NCI-H2081 (cell line): ENCODE measurements around the gene SLC38A3.

Experiments
- DNase-seq, 2 experiments: peaks; one replicate each; lab custom pipeline; 2025; lab: John Stamatoyannopoulos, UW

SLC38A3 gene

DNA sequence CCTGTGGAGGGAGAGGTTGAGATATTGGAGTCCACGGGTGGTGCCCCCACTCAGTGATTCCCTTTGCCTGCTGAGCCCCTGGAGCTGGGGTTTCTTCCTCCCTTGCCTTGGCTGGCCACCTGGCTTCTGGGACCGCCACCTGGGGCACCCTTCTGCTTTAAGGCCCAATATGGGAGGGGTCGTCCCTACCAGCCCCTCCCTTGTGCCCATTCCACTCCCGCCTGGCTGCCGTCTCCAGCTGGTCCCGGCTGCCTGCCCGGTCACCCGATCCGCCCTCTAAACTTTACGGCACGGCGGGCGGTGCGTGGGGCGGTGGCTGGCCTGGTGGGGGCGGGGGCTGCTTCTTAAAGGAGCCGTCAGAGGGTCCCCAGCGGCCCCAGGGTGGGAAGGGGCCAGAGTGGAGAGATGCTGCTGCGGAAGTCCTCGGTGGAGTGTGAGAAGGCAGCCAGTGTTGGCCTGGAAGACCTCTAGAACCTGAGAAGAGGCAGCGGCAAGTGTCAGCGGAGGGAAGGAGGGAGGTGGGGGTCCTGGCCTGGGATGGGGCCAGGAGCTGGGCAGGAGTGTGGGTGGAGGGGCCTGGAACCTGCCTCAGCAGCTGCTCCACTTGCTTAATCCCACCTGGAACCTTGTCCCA lies 62.3 kb downstream of the SLC38A3 start:
- no peak for DNase-seq

DNA sequence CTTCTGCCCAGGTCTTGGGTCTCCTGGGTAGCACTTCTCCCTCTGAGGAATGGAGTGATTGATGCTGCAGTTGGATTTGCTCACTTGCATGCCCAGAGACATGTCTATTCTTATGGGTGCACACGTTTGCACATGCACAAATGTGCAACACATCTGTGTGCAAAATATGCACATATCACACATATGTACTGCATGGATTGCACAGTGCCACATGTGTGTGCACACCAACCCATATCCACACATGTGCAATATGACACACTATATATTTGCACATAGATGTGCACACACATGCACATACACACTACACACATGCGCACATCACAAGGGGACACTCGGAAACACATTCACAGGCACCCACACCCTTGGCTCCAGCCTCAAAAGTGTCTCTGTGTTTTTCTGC lies 63.2 kb downstream of the SLC38A3 start:
- no peak for DNase-seq

GRCh38 chr3:50268703-50269451 lies 63.8 kb downstream of the SLC38A3 start, which contains the start of gene SEMA3B:
Gene SEMA3B, plus strand, starts transcription at chr3:50269147. Its CDS starts 94 bp downstream, at chr3:50269241.
- no peak for DNase-seq

- DNase-seq: no peak
Observed at GRCh38 chr3:50269460-50269859, 64.4 kb downstream of the SLC38A3 start.

DNA sequence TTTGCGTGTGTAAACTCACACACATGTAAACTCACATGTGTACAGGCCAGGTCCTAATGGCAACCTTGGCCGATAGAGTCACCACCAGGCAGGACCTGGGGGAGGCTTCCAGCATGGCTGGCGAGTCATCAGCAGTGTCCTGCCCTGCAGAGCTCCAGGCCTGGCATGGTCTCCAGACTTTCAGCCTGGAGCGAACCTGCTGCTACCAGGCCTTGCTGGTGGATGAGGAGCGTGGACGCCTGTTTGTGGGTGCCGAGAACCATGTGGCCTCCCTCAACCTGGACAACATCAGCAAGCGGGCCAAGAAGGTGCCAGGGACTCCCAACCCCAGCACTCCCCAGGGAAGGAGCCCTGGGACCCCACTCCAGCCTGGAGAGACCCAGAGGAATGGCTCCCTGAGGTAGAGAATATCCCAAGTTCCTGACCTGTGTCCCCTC lies 64.9 kb downstream of the SLC38A3 start:
- no peak for DNase-seq

DNA sequence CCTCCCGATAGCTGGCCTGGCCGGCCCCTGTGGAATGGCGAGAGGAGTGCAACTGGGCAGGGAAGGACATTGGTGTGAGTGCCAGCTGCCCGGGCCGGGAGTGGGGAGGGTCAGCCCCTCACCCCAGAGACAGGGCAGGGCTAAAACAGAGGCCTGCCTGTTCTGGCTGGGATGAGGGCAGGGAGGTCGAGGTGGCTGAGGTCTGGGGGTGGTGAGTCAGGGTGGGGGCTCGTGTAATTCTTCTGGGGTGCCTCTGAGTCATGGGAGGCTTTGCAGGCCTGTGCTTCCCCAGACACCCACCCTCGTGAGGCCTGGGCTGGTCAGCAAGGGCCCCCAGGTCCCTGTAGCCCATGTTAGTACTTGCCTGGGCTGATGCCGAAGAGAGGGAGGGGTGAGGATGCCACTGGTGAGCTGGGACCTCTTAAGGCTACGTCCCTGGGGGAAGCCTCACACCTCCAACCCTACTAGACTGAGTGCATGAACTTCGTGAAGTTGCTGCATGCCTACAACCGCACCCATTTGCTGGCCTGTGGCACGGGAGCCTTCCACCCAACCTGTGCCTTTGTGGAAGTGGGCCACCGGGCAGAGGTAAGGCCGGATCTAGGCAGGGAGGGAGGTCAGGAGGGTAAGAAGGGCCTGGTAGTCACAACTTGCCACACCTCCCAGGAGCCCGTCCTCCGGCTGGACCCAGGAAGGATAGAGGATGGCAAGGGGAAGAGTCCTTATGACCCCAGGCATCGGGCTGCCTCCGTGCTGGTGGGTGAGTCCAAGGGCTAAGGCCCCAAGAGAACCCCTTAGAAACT lies 65.6 kb downstream of the SLC38A3 start:
- no peak for DNase-seq
